Stimulated activated CD8-positive, alpha-beta memory T cell treated with anti-CD3 and anti-CD28 coated beads, Interleukin-4, amount 100 ng/mL, for 1 hour (primary cell): ENCODE data around the gene LCE2C.
"Not testable (repeated sequence)": the region's sequence is repeated elsewhere in the genome, so short reads cannot be mapped to it uniquely, and the experiment has no call there.

Experiments
- DNase-seq, 2 donors: peaks; one replicate each; pipeline ENCODE4 v3.0.0-alpha.2; 2020; ENCODE audit warnings: low read depth in 2 of 2, low spot score in 1 of 2

Gene LCE2C

GRCh38 chr1:152674983-152675382, at the start of gene LCE2C:
LCE2C (plus strand) TSS chr1:152675279; CDS start chr1:152676016, 737 bp downstream.
- not testable (repeated sequence) for DNase-seq

GRCh38 chr1:152626744-152627143, 48.3 kb upstream of the LCE2C start:
- DNase-seq: no peak

GRCh38 chr1:152630596-152630995, 44.5 kb upstream of the LCE2C start:
- no peak for DNase-seq

GRCh38 chr1:152640351-152640750, 34.7 kb upstream of the LCE2C start:
- no peak for DNase-seq

GRCh38 chr1:152643945-152644344, 31.1 kb upstream of the LCE2C start:
- no peak for DNase-seq

- DNase-seq: no peak
These were observed 29.9 kb upstream of the LCE2C start for GRCh38 chr1:152645146-152645545.

- DNase-seq: no peak
These were observed 28.4 kb upstream of the LCE2C start for GRCh38 chr1:152646656-152647055.

GRCh38 chr1:152654110-152654509, 21.0 kb upstream of the LCE2C start:
- DNase-seq: peak in 1 of 2 donors; percentile 3

GRCh38 chr1:152656459-152656858, 18.6 kb upstream of the LCE2C start:
- DNase-seq: no peak

- no peak for DNase-seq
These were observed 17.4 kb upstream of the LCE2C start for GRCh38 chr1:152657677-152658076.

GRCh38 chr1:152658649-152659048, 16.4 kb upstream of the LCE2C start:
- DNase-seq: no peak

- DNase-seq: no peak
These were observed 12.0 kb upstream of the LCE2C start, which contains the start of gene LCE2D for GRCh38 chr1:152663098-152663497. LCE2D (plus strand) TSS chr1:152663380; CDS start chr1:152664106, 726 bp downstream.

- not testable (repeated sequence) for DNase-seq
These were observed 8.9 kb upstream of the LCE2C start for GRCh38 chr1:152666171-152666570.

- DNase-seq: no peak
These were observed 7.4 kb upstream of the LCE2C start for GRCh38 chr1:152667648-152668047.

GRCh38 chr1:152673016-152673415, 2.1 kb upstream of the LCE2C start:
- no peak for DNase-seq

- DNase-seq: no peak
These were observed 4.4 kb downstream of the LCE2C start for GRCh38 chr1:152679459-152679858.

- no peak for DNase-seq
These were observed 6.5 kb downstream of the LCE2C start for GRCh38 chr1:152681616-152682015.

- no peak for DNase-seq
These were observed 8.8 kb downstream of the LCE2C start for GRCh38 chr1:152683846-152684245.

GRCh38 chr1:152685823-152686222, 10.7 kb downstream of the LCE2C start, which contains the start of gene LCE2B:
LCE2B (plus strand) TSS chr1:152686123; CDS start chr1:152686844, 721 bp downstream.
- DNase-seq: not testable (repeated sequence)

- no peak for DNase-seq
These were observed 22.9 kb downstream of the LCE2C start, which contains the start of gene LCE2A for GRCh38 chr1:152697701-152698600. LCE2A (plus strand) TSS chr1:152698345; CDS start chr1:152698902, 557 bp downstream.

GRCh38 chr1:152699746-152700145, 24.7 kb downstream of the LCE2C start:
- no peak for DNase-seq

GRCh38 chr1:152707860-152708259, 32.8 kb downstream of the LCE2C start, which contains the start of gene LCE4A:
LCE4A (plus strand) TSS chr1:152708160; CDS start chr1:152709076, 916 bp downstream.
- no peak for DNase-seq
